K562 (cell line): ENCODE results near the gene ZNF302. TPM values are rescaled to one million over a fixed set of nuclear protein-coding genes. Genes with fewer than 3 reads are reported as not detected.

Source experiments
- BMI1 ChIP-seq: fragments of 150-350 bp; IDR thresholded peaks from 2 replicates; pipeline ENCODE4 v1.6.1; 2014; ENCODE audit warnings: low read length
- BRF1 ChIP-seq: IDR thresholded peaks from 3 replicates; pipeline ENCODE4 v1.6.1; 2011; ENCODE audit warnings: borderline replicate concordance, mild to moderate bottlenecking; ENCODE audit not compliant: insufficient read length; ENCODE audit errors: extremely low read depth
- CBX2 ChIP-seq: fragments of 200-600 bp; sonication (generic); IDR thresholded peaks from one replicate; pipeline ENCODE4 v1.6.1; 2012; ENCODE audit warnings: mild to moderate bottlenecking, low read length, inconsistent platforms; ENCODE audit not compliant: insufficient read depth, poor library complexity, severe bottlenecking
- CC2D1A ChIP-seq: fragments of 450-650 bp; IDR thresholded peaks from 2 replicates; pipeline ENCODE4 v1.6.1; 2017; ENCODE audit warnings: mild to moderate bottlenecking
- HMGN3 ChIP-seq: IDR thresholded peaks from 2 replicates; pipeline ENCODE4 v1.6.1; 2011; ENCODE audit warnings: borderline replicate concordance, low read depth, mild to moderate bottlenecking, mixed read lengths, low read length; ENCODE audit not compliant: insufficient read length; ENCODE audit errors: extremely low read depth
- KLF1 ChIP-seq: fragments of 450-650 bp; IDR thresholded peaks from 2 replicates; pipeline ENCODE4 v1.6.1; 2016; ENCODE audit warnings: missing genetic modification characterization, missing compliant biosample characterization
- MED1 ChIP-seq: sonication (generic); formaldehyde crosslinking; IDR thresholded peaks from 2 replicates; pipeline ENCODE4 v1.8.1; 2023; ENCODE audit warnings: missing genetic modification reagents, borderline replicate concordance
- NFIX ChIP-seq: fragments of 250-450 bp; sonication (Bioruptor Pico); IDR thresholded peaks from 2 replicates; pipeline ENCODE4 v1.4.0; 2020; ENCODE audit warnings: low read depth, mild to moderate bottlenecking, moderate library complexity
- SIN3B ChIP-seq: fragments of 450-650 bp; IDR thresholded peaks from 2 replicates; pipeline ENCODE4 v1.6.1; 2017; ENCODE audit warnings: low read depth, mild to moderate bottlenecking, moderate library complexity
- SMARCE1 ChIP-seq: fragments of 450-650 bp; IDR thresholded peaks from 2 replicates; pipeline ENCODE4 v1.7.1; 2016; ENCODE audit warnings: mild to moderate bottlenecking
- ZNF146 ChIP-seq: IDR thresholded peaks from one replicate; pipeline ENCODE4 v1.6.1; 2018; ENCODE audit warnings: missing compliant biosample characterization; ENCODE audit not compliant: unreplicated experiment
- ZNF431 ChIP-seq: sonication (generic); formaldehyde crosslinking; IDR thresholded peaks from 2 replicates; pipeline ENCODE4 v1.8.0; 2022; ENCODE audit warnings: mild to moderate bottlenecking, missing genetic modification reagents
- ZNF699 ChIP-seq: fragments of 250-450 bp; sonication (Bioruptor Pico); IDR thresholded peaks from 2 replicates; pipeline ENCODE4 v1.8.0; 2021; ENCODE audit warnings: mild to moderate bottlenecking, moderate library complexity; ENCODE audit not compliant: insufficient replicate concordance
- ZNF830 ChIP-seq: fragments of 250-450 bp; sonication (Bioruptor Pico); IDR thresholded peaks from 2 replicates; pipeline ENCODE4 v1.5.0; 2021; ENCODE audit warnings: mild to moderate bottlenecking
- polyA plus RNA-seq, 8 experiments: library from polyadenylated mRNA; depleted of rRNA in 4 of 8; stranded (reverse) in 5 of 8; unstranded in 3 of 8; fragments of >200 nt; fragmentation: Nextera tagmentation in 2 of 8; fragmentation: Illumina TruSeq in 1 of 8; extraction: Ambion mirVana in 2 of 8; extraction: Trizol in 1 of 8; gene quantifications; 2 replicates each; pipeline versions ENCODE4 v1.2.1 to v1.2.3, GENCODE V29; 2011 to 2014; ENCODE audit warnings: inconsistent platforms in 1 of 8, missing spikeins in 1 of 8
- total RNA-seq, 7 experiments: library from RNA; depleted of rRNA in 6 of 7; stranded (reverse); fragments of >200 nt in 6 of 7; fragmentation: Illumina TruSeq in 2 of 7; extraction: Trizol in 2 of 7; gene quantifications; 2 replicates each; pipeline versions ENCODE4 v1.2.1 to v1.2.3, GENCODE V29; 2011 to 2021; ENCODE audit warnings: low replicate concordance in 1 of 7
- TF ChIP-seq, protein P1 (sequence below): fragments of 200-800 bp; sonication (Bioruptor generic); IDR thresholded peaks from 2 replicates; pipeline ENCODE4 v1.6.1; 2016; ENCODE audit warnings: missing genetic modification characterization, missing compliant biosample characterization
- TF ChIP-seq, protein P2 (sequence below): sonication (generic); formaldehyde crosslinking; IDR thresholded peaks from 2 replicates; pipeline ENCODE4 v1.8.1; 2022; ENCODE audit warnings: missing genetic modification reagents
- TF ChIP-seq, protein P3 (sequence below): fragments of 450-650 bp; IDR thresholded peaks from 2 replicates; pipeline ENCODE4 v1.6.1; 2017; ENCODE audit warnings: antibody characterized with exemption
- TF ChIP-seq, protein P4 (sequence below): fragments of 250-450 bp; sonication (Bioruptor Pico); IDR thresholded peaks from 2 replicates; pipeline ENCODE4 v1.5.1; 2021; ENCODE audit warnings: mild to moderate bottlenecking

Gene ZNF302
- total and polyA plus RNA-seq, 9 of the 15 experiments (the other 6 are each of a cell fraction or from before 2014, with no cell fraction given) = 0.08 to 1.0 (median 0.27) TPM; not detected in 1

DNA sequence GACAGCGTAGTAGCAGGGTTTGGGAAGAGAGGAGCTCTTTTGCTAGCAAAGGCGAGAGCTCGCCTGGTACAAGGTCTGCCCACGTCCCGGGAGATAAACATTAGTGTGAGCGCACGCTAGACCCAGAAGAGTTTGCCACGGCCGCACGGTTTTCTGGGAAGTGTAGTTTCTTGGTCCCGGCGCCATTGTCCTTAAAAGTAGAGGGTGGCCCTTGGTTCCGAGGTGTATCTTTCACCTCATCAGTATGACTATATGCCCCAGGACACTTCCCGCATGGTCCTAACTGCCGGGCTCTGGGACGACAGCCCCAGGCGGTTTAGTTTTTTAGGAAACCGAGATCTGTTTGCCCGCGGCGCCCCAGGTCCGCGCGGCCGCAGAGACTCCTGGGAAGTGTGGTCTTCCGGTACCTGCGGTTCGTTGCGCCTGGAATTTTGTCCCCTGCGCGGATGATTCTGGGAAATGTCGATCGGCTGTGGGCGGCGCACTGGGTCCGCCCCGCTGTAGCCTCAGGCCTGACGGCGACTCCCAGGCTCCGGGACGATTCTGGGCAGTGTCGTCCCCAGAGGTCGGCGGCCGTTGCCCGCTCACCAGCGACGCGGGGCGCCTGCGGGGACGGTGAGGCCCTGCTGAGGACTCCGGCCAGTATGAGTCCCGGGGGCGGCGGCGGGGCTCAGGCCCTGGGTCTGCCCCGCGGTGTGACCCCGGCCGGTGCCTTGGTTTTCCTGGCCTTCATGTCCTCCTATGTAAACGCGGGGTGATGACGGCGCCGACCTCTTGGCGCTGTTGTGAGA, 56.5 kb downstream of the ZNF302 start, which contains the start of gene ZNF181 (continued):
- TF ChIP-seq, protein P1, sequence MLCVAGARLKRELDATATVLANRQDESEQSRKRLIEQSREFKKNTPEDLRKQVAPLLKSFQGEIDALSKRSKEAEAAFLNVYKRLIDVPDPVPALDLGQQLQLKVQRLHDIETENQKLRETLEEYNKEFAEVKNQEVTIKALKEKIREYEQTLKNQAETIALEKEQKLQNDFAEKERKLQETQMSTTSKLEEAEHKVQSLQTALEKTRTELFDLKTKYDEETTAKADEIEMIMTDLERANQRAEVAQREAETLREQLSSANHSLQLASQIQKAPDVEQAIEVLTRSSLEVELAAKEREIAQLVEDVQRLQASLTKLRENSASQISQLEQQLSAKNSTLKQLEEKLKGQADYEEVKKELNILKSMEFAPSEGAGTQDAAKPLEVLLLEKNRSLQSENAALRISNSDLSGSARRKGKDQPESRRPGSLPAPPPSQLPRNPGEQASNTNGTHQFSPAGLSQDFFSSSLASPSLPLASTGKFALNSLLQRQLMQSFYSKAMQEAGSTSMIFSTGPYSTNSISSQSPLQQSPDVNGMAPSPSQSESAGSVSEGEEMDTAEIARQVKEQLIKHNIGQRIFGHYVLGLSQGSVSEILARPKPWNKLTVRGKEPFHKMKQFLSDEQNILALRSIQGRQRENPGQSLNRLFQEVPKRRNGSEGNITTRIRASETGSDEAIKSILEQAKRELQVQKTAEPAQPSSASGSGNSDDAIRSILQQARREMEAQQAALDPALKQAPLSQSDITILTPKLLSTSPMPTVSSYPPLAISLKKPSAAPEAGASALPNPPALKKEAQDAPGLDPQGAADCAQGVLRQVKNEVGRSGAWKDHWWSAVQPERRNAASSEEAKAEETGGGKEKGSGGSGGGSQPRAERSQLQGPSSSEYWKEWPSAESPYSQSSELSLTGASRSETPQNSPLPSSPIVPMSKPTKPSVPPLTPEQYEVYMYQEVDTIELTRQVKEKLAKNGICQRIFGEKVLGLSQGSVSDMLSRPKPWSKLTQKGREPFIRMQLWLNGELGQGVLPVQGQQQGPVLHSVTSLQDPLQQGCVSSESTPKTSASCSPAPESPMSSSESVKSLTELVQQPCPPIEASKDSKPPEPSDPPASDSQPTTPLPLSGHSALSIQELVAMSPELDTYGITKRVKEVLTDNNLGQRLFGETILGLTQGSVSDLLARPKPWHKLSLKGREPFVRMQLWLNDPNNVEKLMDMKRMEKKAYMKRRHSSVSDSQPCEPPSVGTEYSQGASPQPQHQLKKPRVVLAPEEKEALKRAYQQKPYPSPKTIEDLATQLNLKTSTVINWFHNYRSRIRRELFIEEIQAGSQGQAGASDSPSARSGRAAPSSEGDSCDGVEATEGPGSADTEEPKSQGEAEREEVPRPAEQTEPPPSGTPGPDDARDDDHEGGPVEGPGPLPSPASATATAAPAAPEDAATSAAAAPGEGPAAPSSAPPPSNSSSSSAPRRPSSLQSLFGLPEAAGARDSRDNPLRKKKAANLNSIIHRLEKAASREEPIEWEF (CRISPR knock-in tag) = no peak; the same call in 1 of the 2 replicates
- TF ChIP-seq CC2D1A (no peak; the same call in 1 of the 2 replicates), ZNF146 (CRISPR knock-in tag) (no peak), NFIX (no peak), ZNF431 (CRISPR knock-in tag) (no peak; the same call in 1 of the 2 replicates), MED1 (CRISPR knock-in tag) (no peak), BMI1 (no peak), KLF1 (tag) (no peak), HMGN3 (peak; percentile 82), ZNF699 (CRISPR knock-in tag) (no peak), SIN3B (peak; percentile 96), SMARCE1 (no peak), CBX2 (no peak), BRF1 (no peak), ZNF830 (CRISPR knock-in tag) (no peak)
- TF ChIP-seq, protein P2, sequence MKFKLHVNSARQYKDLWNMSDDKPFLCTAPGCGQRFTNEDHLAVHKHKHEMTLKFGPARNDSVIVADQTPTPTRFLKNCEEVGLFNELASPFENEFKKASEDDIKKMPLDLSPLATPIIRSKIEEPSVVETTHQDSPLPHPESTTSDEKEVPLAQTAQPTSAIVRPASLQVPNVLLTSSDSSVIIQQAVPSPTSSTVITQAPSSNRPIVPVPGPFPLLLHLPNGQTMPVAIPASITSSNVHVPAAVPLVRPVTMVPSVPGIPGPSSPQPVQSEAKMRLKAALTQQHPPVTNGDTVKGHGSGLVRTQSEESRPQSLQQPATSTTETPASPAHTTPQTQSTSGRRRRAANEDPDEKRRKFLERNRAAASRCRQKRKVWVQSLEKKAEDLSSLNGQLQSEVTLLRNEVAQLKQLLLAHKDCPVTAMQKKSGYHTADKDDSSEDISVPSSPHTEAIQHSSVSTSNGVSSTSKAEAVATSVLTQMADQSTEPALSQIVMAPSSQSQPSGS (CRISPR knock-in tag) = no peak
- TF ChIP-seq, protein P3, sequence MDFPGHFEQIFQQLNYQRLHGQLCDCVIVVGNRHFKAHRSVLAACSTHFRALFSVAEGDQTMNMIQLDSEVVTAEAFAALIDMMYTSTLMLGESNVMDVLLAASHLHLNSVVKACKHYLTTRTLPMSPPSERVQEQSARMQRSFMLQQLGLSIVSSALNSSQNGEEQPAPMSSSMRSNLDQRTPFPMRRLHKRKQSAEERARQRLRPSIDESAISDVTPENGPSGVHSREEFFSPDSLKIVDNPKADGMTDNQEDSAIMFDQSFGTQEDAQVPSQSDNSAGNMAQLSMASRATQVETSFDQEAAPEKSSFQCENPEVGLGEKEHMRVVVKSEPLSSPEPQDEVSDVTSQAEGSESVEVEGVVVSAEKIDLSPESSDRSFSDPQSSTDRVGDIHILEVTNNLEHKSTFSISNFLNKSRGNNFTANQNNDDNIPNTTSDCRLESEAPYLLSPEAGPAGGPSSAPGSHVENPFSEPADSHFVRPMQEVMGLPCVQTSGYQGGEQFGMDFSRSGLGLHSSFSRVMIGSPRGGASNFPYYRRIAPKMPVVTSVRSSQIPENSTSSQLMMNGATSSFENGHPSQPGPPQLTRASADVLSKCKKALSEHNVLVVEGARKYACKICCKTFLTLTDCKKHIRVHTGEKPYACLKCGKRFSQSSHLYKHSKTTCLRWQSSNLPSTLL = no peak
- TF ChIP-seq, protein P4, sequence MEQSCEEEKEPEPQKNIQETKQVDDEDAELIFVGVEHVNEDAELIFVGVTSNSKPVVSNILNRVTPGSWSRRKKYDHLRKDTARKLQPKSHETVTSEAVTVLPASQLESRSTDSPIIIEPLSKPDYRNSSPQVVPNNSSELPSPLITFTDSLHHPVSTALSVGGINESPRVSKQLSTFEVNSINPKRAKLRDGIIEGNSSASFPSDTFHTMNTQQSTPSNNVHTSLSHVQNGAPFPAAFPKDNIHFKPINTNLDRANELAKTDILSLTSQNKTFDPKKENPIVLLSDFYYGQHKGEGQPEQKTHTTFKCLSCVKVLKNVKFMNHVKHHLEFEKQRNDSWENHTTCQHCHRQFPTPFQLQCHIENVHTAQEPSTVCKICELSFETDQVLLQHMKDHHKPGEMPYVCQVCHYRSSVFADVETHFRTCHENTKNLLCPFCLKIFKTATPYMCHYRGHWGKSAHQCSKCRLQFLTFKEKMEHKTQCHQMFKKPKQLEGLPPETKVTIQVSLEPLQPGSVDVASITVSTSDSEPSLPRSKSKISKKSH (CRISPR knock-in tag) = no peak
